Superior temporal gyrus (tissue), 1 donor: Measurements from ENCODE around the gene MSMP.

Experiments
- DNase-seq: peaks from one replicate; pipeline ENCODE4 v3.0.0-alpha.2; 2016; ENCODE audit errors: extremely low spot score

MSMP gene

DNA sequence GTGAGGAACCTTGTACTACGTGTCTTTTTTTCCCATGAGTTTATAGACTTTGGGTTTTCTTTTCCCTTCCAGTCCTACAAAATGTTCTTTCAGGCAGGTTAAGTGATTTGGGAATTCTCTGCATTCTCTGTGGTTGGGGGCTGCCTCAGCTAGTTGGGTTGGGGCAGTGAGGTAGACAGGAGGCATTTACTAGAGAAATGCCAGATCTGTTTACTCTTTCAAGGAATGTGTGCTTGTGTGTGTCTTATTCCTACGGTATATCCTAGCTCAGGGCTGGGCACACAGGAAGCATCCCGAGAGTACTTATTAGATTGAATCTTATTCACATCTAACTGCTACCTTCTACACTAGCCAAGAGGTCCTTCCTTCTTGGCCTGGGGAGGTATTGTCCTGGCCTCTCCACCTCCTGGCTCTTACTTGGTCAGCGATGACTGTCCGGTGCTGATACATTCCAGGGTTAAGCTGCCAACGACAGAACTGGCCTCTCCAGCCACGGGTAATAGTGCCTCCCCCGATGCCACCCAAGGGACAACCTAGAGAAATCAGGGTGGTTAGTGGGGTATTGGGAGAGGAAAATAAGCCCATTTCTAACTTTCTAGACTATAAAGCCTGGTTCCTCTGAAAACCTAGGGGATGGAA is 10.1 kb downstream of the MSMP start:
- DNase-seq = no peak

DNA sequence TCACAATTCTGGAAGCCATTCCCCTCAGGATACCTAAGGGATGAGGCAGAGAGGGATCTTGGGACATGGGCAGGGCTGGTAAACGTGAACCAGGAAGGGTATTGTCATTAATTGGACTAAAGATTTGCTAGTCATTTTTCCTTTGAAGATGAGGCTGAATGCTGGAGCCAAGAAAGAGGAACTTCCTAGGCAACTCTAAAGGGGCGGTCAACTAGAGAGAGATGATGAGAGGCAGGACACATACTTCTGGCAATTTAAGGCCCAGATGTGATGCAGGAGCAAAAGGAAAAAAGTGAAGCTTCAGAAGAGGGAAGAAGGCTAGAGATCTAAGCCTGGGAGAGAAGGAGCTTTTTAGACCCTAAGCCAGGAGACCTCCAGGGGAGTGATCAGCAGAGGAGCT is 10.6 kb downstream of the MSMP start:
- DNase-seq = no peak

GRCh38 chr9:35741740-35742139 is 12.3 kb downstream of the MSMP start:
- DNase-seq = no peak

DNA sequence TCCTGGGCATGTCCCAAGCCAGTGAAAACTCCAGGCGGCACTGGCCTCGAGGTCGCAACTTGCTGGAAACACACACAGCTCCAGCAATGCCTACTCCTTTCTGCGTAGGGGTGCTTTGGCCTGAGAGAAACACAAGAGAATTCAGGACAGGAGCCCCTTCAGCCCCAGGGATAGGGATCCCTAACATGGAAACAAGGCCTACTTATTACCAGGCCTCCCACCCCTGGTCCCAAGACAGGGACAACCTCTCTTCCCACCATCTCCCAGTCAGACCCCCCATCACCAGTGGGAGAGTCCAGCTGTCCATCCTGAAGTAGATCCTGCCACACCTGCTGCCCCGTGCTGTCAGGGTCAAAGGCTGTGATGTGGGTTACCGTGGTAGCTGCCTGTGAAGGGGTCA is 13.8 kb downstream of the MSMP start:
- DNase-seq = no peak

DNA sequence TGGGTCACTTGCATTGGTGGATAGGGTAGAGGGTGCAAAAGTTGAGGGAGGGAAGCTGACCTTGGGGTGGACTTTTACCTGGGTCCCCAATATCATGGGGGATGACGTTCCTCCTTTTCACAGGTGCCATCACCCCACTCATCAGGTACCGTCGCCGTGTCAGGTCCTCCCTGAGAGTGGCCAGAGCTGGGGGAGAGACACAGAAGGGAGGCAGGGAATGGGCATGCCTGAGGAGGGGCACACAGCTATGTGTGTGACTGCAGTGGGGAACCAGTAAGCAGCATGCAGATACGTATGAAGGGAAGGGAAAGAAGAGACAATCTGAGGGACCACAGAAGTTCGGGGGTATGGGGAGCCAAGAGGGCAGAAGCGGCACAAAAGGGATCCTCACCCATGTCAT is 15.2 kb downstream of the MSMP start:
- DNase-seq = no peak

DNA sequence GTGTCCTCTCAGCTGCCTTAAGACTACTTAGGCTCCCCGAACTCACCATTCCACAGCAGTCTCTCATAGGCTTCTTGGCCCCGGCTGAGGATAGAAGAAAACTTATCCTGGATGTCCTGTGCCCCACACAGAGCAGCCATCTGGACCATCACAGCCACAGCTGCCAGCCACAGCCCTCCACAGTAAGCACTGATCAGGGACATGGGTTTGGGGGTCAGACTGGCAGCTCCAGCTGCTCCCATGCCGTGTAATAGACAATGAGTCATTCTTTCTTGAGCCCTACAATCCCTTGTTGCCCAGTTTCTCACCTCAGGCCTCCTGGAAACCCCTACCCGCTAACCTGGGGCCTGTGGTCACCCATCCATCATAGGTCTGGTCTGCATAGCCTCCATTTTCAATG is 15.9 kb downstream of the MSMP start:
- no peak for DNase-seq

DNA sequence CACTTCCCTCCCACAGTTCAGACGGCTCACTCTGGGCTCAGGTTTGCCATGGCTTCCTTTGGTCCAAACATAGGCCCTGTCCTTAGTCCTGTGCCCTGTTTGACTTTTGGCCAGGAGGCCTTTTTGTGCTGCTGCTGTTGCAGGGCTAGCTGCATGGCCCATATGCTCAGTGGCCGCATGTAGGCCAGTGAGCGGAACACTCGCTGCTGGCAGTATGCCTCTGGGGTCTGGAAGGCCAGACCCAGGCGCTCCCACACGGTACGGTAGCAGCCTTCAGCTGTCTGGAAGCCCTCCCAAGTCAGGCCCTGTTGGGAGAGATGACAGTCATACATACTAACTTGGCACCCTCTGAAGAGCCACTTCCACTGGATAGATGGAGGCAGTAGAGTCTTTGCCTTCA is 16.9 kb downstream of the MSMP start:
- no peak for DNase-seq

DNA sequence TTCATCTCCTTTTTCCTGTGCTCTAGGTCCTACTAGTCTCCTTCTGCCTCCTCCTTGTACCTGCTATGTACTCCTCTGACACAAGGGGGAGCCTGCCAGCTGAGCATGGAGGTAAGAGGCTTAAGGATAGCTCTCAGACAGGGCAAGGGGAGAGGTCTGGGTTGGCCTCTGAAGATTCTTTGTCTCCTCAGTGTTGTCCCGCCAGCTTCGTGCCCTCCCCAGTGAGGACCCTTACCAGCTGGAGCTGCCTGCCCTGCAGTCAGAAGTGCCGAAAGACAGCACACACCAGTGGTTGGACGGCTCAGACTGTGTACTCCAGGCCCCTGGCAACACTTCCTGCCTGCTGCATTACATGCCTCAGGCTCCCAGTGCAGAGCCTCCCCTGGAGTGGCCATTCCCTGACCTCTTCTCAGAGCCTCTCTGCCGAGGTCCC is 17.9 kb downstream of the MSMP start:
- DNase-seq = no peak

DNA sequence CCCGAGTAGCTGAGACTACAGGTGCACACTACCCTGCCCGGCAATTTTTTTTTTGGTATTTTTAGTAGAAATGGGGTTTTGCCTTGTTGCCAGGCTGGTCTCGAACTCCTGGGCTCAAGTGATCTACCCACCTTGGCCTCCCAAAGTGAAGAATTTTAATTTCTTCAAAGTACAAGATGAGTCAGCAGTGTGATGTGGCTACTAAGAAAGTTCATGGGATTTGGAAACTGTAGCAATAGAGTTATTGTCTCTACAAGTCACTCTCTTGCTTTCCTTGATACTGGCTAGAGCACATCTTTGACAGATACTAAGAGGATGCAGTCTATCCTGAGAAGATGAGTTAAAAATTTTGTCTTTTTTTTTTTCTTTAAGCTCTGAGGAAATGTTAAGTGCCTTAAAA is 20.0 kb downstream of the MSMP start:
- no peak for DNase-seq

- DNase-seq = no peak
Observed at GRCh38 chr9:35732800-35733541, 21.1 kb downstream of the MSMP start.

DNA sequence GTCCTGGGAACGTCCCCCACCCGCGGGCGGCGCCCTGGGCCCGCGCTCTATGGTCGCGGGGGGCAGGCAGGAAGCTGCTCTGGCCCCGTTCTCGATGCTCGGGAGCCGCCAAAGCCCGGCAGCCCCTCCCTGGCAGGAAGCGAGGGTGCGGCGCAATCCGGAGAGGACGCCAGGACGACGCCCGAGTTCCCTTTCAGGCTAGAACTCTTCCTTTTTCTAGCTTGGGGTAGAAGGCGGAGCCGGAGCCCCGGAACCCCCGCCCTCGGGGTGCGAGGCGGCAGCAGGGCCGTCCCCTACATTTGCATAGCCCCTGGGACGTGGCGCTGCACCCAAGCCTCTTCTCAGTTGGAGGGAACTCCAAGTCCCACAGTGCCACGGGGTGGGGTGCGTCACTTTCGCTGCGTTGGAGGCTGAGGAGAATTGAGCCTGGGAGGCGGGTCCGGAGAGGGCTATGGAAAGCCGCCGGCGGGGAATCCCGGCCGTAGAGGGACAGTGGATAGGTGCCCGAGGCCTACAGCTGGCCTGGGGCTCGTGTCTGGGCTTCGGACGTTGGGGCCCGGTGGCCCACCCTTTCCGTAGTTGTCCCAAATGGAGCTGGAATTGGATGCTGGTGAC is 21.8 kb downstream of the MSMP start, which contains the start of the genes CREB3 and TLN1:
Gene CREB3, plus strand, starts transcription at position 482 of the 615 bp plus-strand sequence. Its CDS starts 107 bp downstream, at position 589.
Gene TLN1, minus strand, starts transcription at position 11 of the 615 bp plus-strand sequence. CDS start 6,501 bp downstream, outside the sequence.
- peak; percentile 96 for DNase-seq

- DNase-seq = no peak
Observed at GRCh38 chr9:35731415-35732184, 22.5 kb downstream of the MSMP start.

- no peak for DNase-seq
Observed at GRCh38 chr9:35730486-35730854, 23.6 kb downstream of the MSMP start.

- peak; percentile 35 for DNase-seq
Observed at GRCh38 chr9:35729700-35730485, 24.2 kb downstream of the MSMP start.

DNA sequence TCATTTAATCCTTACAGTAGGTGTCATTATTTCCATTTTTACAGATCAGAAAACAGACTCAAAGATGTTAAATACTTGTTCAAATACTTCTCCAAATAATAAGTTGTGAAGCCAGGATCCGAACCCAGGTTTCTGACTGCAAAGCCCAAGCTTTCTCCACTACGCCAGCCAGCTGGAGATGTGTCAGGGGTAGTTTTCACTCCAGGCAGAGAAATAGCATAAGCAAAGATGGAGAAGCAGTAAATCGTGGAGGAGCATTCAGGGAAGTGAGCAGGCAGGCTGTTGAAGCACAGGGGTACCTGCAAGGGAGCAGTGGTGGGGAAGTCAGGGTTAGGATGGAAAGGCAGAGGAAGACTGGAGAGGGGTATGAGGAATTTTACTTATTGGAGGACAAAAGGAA is 25.0 kb downstream of the MSMP start:
- no peak for DNase-seq

DNA sequence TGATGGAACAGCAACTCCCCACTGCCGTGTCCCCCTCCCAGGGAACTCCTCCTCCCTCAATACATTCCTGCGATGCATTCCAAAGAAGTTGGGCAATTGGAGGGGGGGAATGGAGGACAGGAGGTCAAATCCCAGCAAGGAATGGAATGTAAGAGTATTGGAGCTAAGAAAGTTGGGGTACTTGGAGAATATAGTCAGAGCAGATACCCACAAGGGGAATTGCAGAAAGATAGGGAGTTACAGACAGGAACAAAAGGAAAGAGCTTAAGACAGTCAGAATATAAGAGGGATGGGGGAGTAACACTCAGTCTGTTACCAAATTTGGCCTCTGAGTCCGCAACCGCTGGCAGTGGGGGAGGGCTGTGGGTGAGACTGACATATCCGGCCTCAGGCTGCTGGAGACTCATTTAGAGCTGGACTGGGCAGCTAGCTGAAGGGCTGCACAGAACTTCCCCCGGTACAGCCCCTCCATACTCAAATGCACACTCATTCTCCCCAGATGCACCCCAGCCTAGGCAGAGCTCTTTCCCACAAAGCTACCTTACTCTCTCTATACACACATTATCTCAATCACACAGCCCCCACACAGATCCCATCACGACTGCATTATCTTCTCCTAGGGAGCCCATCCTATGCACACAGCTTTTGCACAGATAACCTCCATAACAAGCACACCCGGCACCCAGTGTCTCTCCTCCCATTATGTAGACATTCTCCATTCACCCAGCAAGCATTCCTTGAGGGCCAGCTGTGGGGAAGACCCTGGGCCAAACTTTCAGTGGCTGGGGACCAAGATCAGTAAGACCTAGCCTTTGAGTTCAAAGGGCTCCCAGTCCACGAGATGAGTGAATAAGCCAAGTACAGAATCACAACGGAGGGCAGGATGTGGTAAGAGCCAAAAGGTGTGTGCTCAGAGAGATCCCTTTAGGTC is 25.8 kb downstream of the MSMP start:
- no peak for DNase-seq

DNA sequence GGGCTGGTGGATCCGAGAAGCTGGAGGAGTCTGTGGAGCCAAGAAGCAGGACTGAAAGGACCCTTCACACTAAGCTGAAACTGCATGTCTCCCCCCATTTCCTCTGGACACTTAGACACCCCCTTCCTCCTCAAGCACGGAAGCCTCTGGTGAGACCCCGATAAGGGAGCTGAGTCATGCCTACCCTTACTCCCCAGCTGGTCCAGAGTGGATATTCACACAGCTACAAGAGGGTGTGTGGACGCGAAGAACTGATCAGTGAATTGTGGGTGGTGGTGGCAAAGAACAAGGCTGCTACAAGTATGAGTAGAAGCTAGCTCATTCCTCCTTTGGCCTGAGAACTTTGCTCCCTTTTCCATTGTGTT is 26.4 kb downstream of the MSMP start:
- DNase-seq = no peak

GRCh38 chr9:35726931-35727330 is 27.1 kb downstream of the MSMP start:
- DNase-seq = no peak

DNA sequence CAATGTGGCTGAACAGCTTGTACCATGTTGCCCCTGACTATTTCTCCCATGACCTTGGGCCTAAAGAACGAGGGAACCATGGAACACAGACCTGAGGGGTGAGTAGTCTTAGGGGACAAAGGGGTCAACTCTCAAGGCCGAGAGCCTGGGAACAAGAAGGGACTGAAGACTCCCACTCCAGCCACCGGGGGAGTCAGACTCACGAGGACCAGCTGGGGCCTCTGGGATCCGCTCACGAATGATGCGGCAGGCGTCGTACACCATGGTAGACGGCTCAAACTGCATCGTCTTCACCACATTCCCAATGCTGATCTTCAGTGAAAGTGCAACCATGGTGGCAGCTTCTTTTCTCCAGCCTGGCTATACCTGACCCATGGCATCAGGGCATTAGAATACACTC is 28.7 kb downstream of the MSMP start:
- no peak for DNase-seq

- DNase-seq = no peak
Observed at GRCh38 chr9:35723908-35724307, 30.2 kb downstream of the MSMP start.
